NOMO-1 treated with dmso at 0.1 percent for 144 hours (cell line): ENCODE measurements around the gene TEKTIP1.

Experiments used
- DNase-seq: peaks from one replicate; lab custom pipeline; 2025; ENCODE audit not compliant: unreplicated experiment; lab: John Stamatoyannopoulos, UW

TEKTIP1 gene

GRCh38 chr19:3536429-3537100, 2.4 kb upstream of the TEKTIP1 start:
- DNase-seq, result no peak

GRCh38 chr19:3537101-3537437, 1.9 kb upstream of the TEKTIP1 start:
- no peak for DNase-seq

- no peak for DNase-seq
Measured at GRCh38 chr19:3537438-3538240, 1.3 kb upstream of the TEKTIP1 start.

- DNase-seq, result no peak
Measured at GRCh38 chr19:3538258-3538929, 580 bp upstream of the TEKTIP1 start.

- DNase-seq, result no peak
Measured at GRCh38 chr19:3539756-3540118, 763 bp downstream of the TEKTIP1 start.

GRCh38 chr19:3543150-3544057, 4.4 kb downstream of the TEKTIP1 start:
- DNase-seq, result no peak

- DNase-seq, result no peak
Measured at GRCh38 chr19:3544058-3544376, 5.0 kb downstream of the TEKTIP1 start.

- DNase-seq, result peak; percentile 14
Measured at GRCh38 chr19:3544742-3545668, 6.0 kb downstream of the TEKTIP1 start.

- no peak for DNase-seq
Measured at GRCh38 chr19:3545669-3546034, 6.7 kb downstream of the TEKTIP1 start.

GRCh38 chr19:3546119-3546518, 7.1 kb downstream of the TEKTIP1 start:
- DNase-seq, result no peak

GRCh38 chr19:3547301-3547731, 8.3 kb downstream of the TEKTIP1 start:
- no peak for DNase-seq

- no peak for DNase-seq
Measured at GRCh38 chr19:3547767-3548282, 8.9 kb downstream of the TEKTIP1 start.

GRCh38 chr19:3548606-3549005, 9.6 kb downstream of the TEKTIP1 start:
- peak; percentile 82 for DNase-seq

GRCh38 chr19:3549816-3550215, 10.8 kb downstream of the TEKTIP1 start:
- DNase-seq, result no peak

GRCh38 chr19:3550947-3551791, 12.2 kb downstream of the TEKTIP1 start:
- no peak for DNase-seq

GRCh38 chr19:3551792-3552095, 12.8 kb downstream of the TEKTIP1 start:
- DNase-seq, result no peak

GRCh38 chr19:3554254-3555083, 15.5 kb downstream of the TEKTIP1 start:
- DNase-seq, result no peak

GRCh38 chr19:3555653-3556422, 16.9 kb downstream of the TEKTIP1 start:
- no peak for DNase-seq
